K562 (cell line): ENCODE data around the gene SNX9. TPM values are rescaled to one million over a fixed set of nuclear protein-coding genes. Genes with fewer than 3 reads are reported as not detected.

ENCODE experiments used
- CAMTA2 ChIP-seq: fragments of 250-450 bp; sonication (Bioruptor Pico); conservative IDR thresholded peaks from 2 replicates; pipeline ENCODE4 v1.5.1; 2022
- GABPA ChIP-seq: fragments of 200-800 bp; sonication (Bioruptor generic); conservative IDR thresholded peaks from 2 replicates; pipeline ENCODE4 v1.6.1; 2016; ENCODE audit warnings: low read depth, missing genetic modification characterization, missing compliant biosample characterization
- HOMEZ ChIP-seq: fragments of 250-450 bp; sonication (Bioruptor Pico); IDR thresholded peaks from 2 replicates; pipeline ENCODE4 v1.4.0; 2020; ENCODE audit warnings: mild to moderate bottlenecking, moderate library complexity
- HSF4 ChIP-seq: fragments of 250-450 bp; sonication (Bioruptor Pico); IDR thresholded peaks from 2 replicates; pipeline ENCODE4 v2.1.2; 2022; ENCODE audit warnings: mild to moderate bottlenecking, moderate library complexity, borderline replicate concordance
- IRF9 ChIP-seq: fragments of 450-650 bp; IDR thresholded peaks from 2 replicates; pipeline ENCODE4 v1.6.1; 2016; ENCODE audit warnings: missing biosample characterization, missing genetic modification characterization
- NCOR1 ChIP-seq: fragments of 450-650 bp; IDR thresholded peaks from 2 replicates; pipeline ENCODE4 v1.6.1; 2016; ENCODE audit warnings: mild to moderate bottlenecking, moderate library complexity
- SFPQ ChIP-seq: fragments of 200-400 bp; formaldehyde crosslinking; IDR thresholded peaks from 2 replicates; pipeline ENCODE4 v1.6.1; 2017; ENCODE audit warnings: mild to moderate bottlenecking, low read depth, low read length, moderate library complexity
- ZBTB40 ChIP-seq, 2 experiments: fragments of 450-650 bp in 1 of 2; sonication (generic) in 1 of 2; formaldehyde crosslinking in 1 of 2; IDR thresholded peaks; 2 replicates each; pipeline versions ENCODE4 v1.7.1 to v1.9.0; 2016 to 2022; ENCODE audit warnings: inconsistent platforms in 1 of 2, mild to moderate bottlenecking in 1 of 2, missing genetic modification reagents in 1 of 2
- ZFPM2 ChIP-seq: fragments of 250-450 bp; sonication (Bioruptor Pico); IDR thresholded peaks from 2 replicates; pipeline ENCODE4 v1.5.1; 2022; ENCODE audit warnings: mild to moderate bottlenecking
- ZNF740 ChIP-seq, 3 experiments: fragments of 200-800 bp in 1 of 3; sonication (Bioruptor generic) in 1 of 3; sonication (generic) in 1 of 3; formaldehyde crosslinking in 1 of 3; IDR thresholded peaks; 2 replicates each; pipeline versions ENCODE4 v1.6.1 to v1.8.0; 2016 to 2022; ENCODE audit warnings: mild to moderate bottlenecking in 2 of 3, missing compliant biosample characterization in 2 of 3, missing genetic modification characterization in 2 of 3, missing genetic modification reagents in 1 of 3
- polyA plus RNA-seq, 8 experiments: library from polyadenylated mRNA; depleted of rRNA in 4 of 8; stranded (reverse) in 5 of 8; unstranded in 3 of 8; fragments of >200 nt; fragmentation: Nextera tagmentation in 2 of 8; fragmentation: Illumina TruSeq in 1 of 8; extraction: Ambion mirVana in 2 of 8; extraction: Trizol in 1 of 8; gene quantifications; 2 replicates each; pipeline versions ENCODE4 v1.2.1 to v1.2.3, GENCODE V29; 2011 to 2014; ENCODE audit warnings: inconsistent platforms in 1 of 8, missing spikeins in 1 of 8
- total RNA-seq, 7 experiments: library from RNA; depleted of rRNA in 6 of 7; stranded (reverse); fragments of >200 nt in 6 of 7; fragmentation: Illumina TruSeq in 2 of 7; extraction: Trizol in 2 of 7; gene quantifications; 2 replicates each; pipeline versions ENCODE4 v1.2.1 to v1.2.3, GENCODE V29; 2011 to 2021; ENCODE audit warnings: low replicate concordance in 1 of 7

Gene SNX9
- total and polyA plus RNA-seq, 9 of the 15 experiments (the other 6 are each of a cell fraction or from before 2014, with no cell fraction given) = 6.0 to 81.7 (median 57.1) TPM

GRCh38 chr6:157813750-157814455, 9.1 kb upstream of the SNX9 start (continued):
- no peak for TF ChIP-seq ZBTB40 (IDR thresholded peaks at IDR 0.05)
- TF ChIP-seq ZBTB40 (CRISPR knock-in tag; IDR thresholded peaks at IDR 0.05) = no peak
- TF ChIP-seq HSF4 = peak; percentile 84
- TF ChIP-seq SFPQ = no peak
- 0 out of 2 replicates have a peak, but pooled peaks have one; percentile 4 for TF ChIP-seq GABPA (tag)
- TF ChIP-seq HOMEZ = no peak
- TF ChIP-seq NCOR1 = peak; percentile 19; the same call in 1 of the 2 replicates
- TF ChIP-seq ZFPM2 (CRISPR knock-in tag) = no peak
- TF ChIP-seq CAMTA2 (CRISPR knock-in tag) = no peak
- TF ChIP-seq IRF9 = peak; percentile 69
- TF ChIP-seq ZNF740 (CRISPR knock-in tag; IDR thresholded peaks at IDR 0.05) = no peak
- peak in 1 of 2 experiments; percentile 80; a peak in 1 of 4 replicates for TF ChIP-seq ZNF740 (tag; IDR thresholded peaks at IDR 0.05)
